HG03460 (cell line): ENCODE measurements around the gene PRR16.

Experiments
- ATAC-seq: cut with Tn5 transposase; IDR thresholded peaks from one replicate; pipeline ENCODE4 v1.9.1; 2021; ENCODE audit not compliant: unreplicated experiment

The PRR16 gene

GRCh38 chr5:120512791-120513650 is 48.9 kb downstream of the PRR16 start:
- ATAC-seq = no peak

- ATAC-seq = no peak
Measured at GRCh38 chr5:120516805-120517204, 52.7 kb downstream of the PRR16 start.

GRCh38 chr5:120517607-120518252 is 53.6 kb downstream of the PRR16 start:
- ATAC-seq = no peak

- no peak for ATAC-seq
Measured at GRCh38 chr5:120518581-120518980, 54.5 kb downstream of the PRR16 start.

GRCh38 chr5:120527251-120527650 is 63.2 kb downstream of the PRR16 start:
- ATAC-seq = no peak

- no peak for ATAC-seq
Measured at GRCh38 chr5:120528609-120529008, 64.5 kb downstream of the PRR16 start.

- ATAC-seq = no peak
Measured at GRCh38 chr5:120529386-120529785, 65.3 kb downstream of the PRR16 start.

- no peak for ATAC-seq
Measured at GRCh38 chr5:120531215-120531614, 67.1 kb downstream of the PRR16 start.

GRCh38 chr5:120532835-120533234 is 68.7 kb downstream of the PRR16 start:
- ATAC-seq = no peak

GRCh38 chr5:120533581-120533980 is 69.5 kb downstream of the PRR16 start:
- ATAC-seq = no peak

- no peak for ATAC-seq
Measured at GRCh38 chr5:120535900-120536299, 71.8 kb downstream of the PRR16 start.

- ATAC-seq = no peak
Measured at GRCh38 chr5:120538149-120538548, 74.0 kb downstream of the PRR16 start.

GRCh38 chr5:120538644-120539043 is 74.5 kb downstream of the PRR16 start:
- no peak for ATAC-seq

- ATAC-seq = no peak
Measured at GRCh38 chr5:120539471-120539870, 75.4 kb downstream of the PRR16 start.

- ATAC-seq = no peak
Measured at GRCh38 chr5:120540097-120540496, 76.0 kb downstream of the PRR16 start.

GRCh38 chr5:120544043-120544442 is 79.9 kb downstream of the PRR16 start:
- ATAC-seq = no peak

- ATAC-seq = no peak
Measured at GRCh38 chr5:120545007-120545406, 80.9 kb downstream of the PRR16 start.

- no peak for ATAC-seq
Measured at GRCh38 chr5:120545951-120546350, 81.9 kb downstream of the PRR16 start.

- ATAC-seq = no peak
Measured at GRCh38 chr5:120546922-120547321, 82.8 kb downstream of the PRR16 start.

- ATAC-seq = no peak
Measured at GRCh38 chr5:120550358-120550757, 86.3 kb downstream of the PRR16 start.

GRCh38 chr5:120552638-120553037 is 88.5 kb downstream of the PRR16 start:
- ATAC-seq = no peak

GRCh38 chr5:120555345-120555744 is 91.2 kb downstream of the PRR16 start:
- no peak for ATAC-seq
